ENCODE measurements around the gene ENPP5. TPM values are rescaled to one million over a fixed set of nuclear protein-coding genes. Genes with fewer than 3 reads are reported as not detected.

Gene ENPP5
- total and polyA plus RNA-seq, 2 of the 13 experiments (the other 11 are each of a cell fraction or from before 2014, with no cell fraction given), result not detected

DNA sequence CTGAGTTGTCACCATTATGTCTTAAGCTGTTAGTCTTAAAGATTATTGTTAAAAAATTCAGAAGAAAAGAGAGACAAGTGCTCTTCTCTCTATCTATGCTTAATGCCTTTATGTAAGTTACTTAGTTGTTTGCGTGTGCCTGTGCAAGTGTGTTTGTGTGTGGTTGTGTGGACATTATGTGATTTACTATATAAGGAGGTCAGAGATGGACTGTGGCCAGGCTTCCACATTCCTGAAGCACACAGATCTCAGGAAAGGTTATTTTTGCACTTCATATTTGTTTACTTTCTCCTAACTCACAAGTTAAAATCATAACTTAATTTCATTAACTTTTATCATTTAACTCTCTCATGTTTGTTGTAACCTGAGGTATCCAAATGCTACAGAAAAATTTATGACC lies 26.5 kb downstream of the ENPP5 start (continued):
- TF ChIP-seq SMYD3 (CRISPR knock-in tag; IDR thresholded peaks at IDR 0.05), result no peak

DNA sequence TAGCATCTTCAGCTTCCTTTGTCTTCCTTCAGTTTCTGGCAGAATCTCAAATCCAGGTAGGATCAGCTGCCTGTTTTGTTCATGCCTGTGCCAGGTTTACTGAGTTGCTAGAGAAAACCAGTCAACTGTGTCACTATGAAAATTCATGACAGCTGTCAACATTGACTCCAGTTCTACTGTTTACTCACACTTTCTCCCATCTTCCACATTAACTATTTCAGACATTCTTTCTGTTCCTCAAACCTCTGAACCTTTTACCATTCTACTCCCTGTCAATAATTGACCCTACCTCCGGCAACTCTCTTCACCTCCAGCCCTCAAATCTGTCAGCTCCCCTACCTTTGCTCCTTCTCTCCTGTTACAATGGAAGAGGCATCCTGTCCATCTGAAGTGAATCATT lies 32.5 kb downstream of the ENPP5 start:
- no peaks in the 10 kb centered on the region for H3K9me3 ChIP-seq (ENCODE audit: low read length)
- H3K27me3 ChIP-seq (ENCODE audit: control insufficient read depth in 1 of 2, insufficient read depth in 2 of 2, low read length in 2 of 2), result no peaks in the 10 kb centered on the region
- no peaks in the 10 kb centered on the region for H3K79me2 ChIP-seq (ENCODE audit: insufficient read depth, low read length)
- CTCF ChIA-PET (ENCODE audit: low intra/inter-chr PET ratio, low total read pairs), result no interaction called here
- POLR2A ChIA-PET, result no interaction called here
- BruUV-seq (replicated peaks), result no TSS peak
- TF ChIP-seq, protein P1, sequence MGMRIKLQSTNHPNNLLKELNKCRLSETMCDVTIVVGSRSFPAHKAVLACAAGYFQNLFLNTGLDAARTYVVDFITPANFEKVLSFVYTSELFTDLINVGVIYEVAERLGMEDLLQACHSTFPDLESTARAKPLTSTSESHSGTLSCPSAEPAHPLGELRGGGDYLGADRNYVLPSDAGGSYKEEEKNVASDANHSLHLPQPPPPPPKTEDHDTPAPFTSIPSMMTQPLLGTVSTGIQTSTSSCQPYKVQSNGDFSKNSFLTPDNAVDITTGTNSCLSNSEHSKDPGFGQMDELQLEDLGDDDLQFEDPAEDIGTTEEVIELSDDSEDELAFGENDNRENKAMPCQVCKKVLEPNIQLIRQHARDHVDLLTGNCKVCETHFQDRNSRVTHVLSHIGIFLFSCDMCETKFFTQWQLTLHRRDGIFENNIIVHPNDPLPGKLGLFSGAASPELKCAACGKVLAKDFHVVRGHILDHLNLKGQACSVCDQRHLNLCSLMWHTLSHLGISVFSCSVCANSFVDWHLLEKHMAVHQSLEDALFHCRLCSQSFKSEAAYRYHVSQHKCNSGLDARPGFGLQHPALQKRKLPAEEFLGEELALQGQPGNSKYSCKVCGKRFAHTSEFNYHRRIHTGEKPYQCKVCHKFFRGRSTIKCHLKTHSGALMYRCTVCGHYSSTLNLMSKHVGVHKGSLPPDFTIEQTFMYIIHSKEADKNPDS (CRISPR knock-in tag; IDR thresholded peaks at IDR 0.05), result no peak
- TF ChIP-seq, protein P2, sequence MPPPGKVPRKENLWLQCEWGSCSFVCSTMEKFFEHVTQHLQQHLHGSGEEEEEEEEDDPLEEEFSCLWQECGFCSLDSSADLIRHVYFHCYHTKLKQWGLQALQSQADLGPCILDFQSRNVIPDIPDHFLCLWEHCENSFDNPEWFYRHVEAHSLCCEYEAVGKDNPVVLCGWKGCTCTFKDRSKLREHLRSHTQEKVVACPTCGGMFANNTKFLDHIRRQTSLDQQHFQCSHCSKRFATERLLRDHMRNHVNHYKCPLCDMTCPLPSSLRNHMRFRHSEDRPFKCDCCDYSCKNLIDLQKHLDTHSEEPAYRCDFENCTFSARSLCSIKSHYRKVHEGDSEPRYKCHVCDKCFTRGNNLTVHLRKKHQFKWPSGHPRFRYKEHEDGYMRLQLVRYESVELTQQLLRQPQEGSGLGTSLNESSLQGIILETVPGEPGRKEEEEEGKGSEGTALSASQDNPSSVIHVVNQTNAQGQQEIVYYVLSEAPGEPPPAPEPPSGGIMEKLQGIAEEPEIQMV (CRISPR knock-in tag; IDR thresholded peaks at IDR 0.05; ENCODE audit: low read depth), result no peak
- TF ChIP-seq RFXANK (CRISPR knock-in tag; IDR thresholded peaks at IDR 0.05), result no peak
- no peak for TF ChIP-seq ZNF17 (CRISPR knock-in tag; IDR thresholded peaks at IDR 0.05)
- WGBS (ENCODE audit: low lambda C conversion rate), result 0% methylated on average over 1 of the region's 1 CpG
- H3K36me3 ChIP-seq (replicated peaks in 1 of 2; ENCODE audit: control insufficient read depth in 1 of 2, insufficient read depth in 2 of 2, low read length in 2 of 2), result no peaks in the 10 kb centered on the region
- no peaks in the 10 kb centered on the region for H3K4me1 ChIP-seq (ENCODE audit: insufficient read depth, low read length)
- no peak for DNase-seq (ENCODE audit: low spot score)
- H3K4me2 ChIP-seq (ENCODE audit: low read depth, low read length), result no peak overlapping the region
- ATAC-seq, result no peak
- no peak overlapping the region for H3K27ac ChIP-seq (ENCODE audit: extremely low read length, insufficient read depth, low read length)
- intact Hi-C loops (cut with micrococcal nuclease; ENCODE audit: unreplicated experiment), result no loop called here
- no peak overlapping the region for H2AFZ ChIP-seq (ENCODE audit: low read length)
- no peak overlapping the region for H3K4me3 ChIP-seq (replicated peaks in 1 of 3; ENCODE audit: insufficient read depth in 1 of 3, low read depth in 2 of 3, low read length in 3 of 3)
- no peak for FAIRE-seq
- H3K9ac ChIP-seq (ENCODE audit: insufficient read depth, low read depth, low read length), result no peak overlapping the region
- no peaks in the 10 kb centered on the region for H4K20me1 ChIP-seq (ENCODE audit: insufficient read depth, low read length)
- in situ Hi-C loops (cut with HindIII; ENCODE audit: extremely low pct_ligation_motif_present, low pct_unique_long_range_greater_than_20kb), result no loop called here
